Fibroblast of gingiva (primary cell): Measurements from ENCODE around the gene NAP1L4.

Source experiments
- DNase-seq: peaks from one replicate; pipeline ENCODE4 v3.0.0-alpha.2; 2011; ENCODE audit warnings: low read depth

Gene NAP1L4

GRCh38 chr11:2992997-2993325 is 832 bp upstream of the NAP1L4 start:
- no peak for DNase-seq

GRCh38 chr11:2991452-2992233 is 486 bp downstream of the NAP1L4 start:
- DNase-seq = peak; percentile 25

GRCh38 chr11:2990617-2991451 is 1.3 kb downstream of the NAP1L4 start:
- no peak for DNase-seq

DNA sequence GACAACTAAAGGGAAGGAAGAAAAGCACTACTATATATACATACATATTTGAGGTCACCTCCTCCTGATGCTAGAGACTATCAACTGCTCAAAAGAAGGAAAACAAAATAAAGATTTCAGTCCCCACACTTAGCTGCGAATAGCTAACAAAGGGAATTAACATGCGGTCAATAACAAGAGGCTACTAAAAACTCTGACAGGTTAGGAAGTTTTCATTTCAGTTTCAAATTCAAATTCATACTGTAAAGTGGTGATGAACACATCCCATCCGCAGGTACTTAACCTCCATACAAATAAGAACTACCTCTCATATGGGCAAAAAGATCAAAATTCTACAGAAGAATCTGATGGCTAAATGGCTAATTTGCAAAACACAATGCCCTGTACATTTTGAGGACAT is 2.6 kb downstream of the NAP1L4 start:
- no peak for DNase-seq

DNA sequence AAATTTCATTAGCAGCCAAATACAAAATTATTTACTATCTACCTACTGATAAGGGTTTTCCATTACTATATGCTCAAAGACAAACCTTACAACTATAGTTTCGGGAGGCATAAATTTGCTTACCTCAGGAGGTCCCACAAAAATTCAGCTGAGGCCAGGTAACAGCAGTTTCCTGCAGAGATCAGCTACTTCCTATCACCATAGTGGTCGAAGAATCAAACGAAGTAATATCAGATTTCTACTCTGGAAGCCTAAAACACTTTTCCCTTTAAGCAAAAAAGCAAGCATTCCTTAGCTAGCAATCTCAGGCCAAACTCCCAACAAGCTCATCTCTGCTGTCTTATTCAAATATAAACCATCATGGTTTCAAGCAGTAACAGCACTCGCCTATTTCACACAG is 3.1 kb downstream of the NAP1L4 start:
- DNase-seq = no peak

DNA sequence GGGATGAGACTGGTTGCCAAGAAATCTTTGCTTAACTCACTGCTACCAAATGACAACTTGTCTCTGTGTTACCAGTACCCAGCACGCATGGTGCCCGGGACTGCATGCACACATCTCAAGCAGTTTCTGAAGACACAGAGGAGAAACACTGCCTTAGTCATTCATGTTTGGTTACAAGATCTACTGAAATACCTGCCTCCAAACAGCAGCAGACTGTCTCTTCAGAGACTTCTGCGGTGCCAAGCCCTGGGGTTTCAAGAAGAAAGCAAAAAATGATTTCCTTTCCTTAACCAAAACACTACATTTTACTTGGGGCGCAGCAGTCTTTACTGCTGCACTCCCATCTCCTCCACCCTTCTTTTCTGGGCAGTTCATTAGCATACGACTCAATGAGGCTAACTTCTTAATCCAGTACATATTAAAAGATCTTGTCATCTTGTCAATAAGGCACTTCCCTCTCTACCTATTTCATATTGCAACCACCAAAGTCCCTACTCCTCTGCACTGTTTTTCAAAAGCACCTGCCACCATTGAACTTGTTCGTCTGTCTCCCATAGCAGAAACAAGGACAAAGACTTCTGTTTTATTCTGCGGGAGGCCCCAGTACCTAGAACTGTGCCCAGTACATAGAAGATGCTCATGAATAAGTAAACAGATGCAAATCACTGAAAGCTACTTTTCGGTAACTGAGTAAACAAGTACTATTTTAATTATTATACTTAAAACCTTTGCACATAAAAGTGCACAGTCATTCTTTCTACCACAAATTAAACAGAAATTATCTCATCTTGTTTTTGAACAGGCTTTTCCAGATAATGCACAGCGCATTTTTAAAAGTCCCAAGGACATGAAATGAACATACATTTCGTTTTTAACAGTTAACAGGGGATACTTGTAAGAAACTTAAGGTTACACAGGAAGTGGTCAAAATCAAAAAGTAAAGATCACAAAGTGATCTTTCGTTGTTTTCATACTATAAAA is 4.0 kb downstream of the NAP1L4 start:
- no peak for DNase-seq

DNA sequence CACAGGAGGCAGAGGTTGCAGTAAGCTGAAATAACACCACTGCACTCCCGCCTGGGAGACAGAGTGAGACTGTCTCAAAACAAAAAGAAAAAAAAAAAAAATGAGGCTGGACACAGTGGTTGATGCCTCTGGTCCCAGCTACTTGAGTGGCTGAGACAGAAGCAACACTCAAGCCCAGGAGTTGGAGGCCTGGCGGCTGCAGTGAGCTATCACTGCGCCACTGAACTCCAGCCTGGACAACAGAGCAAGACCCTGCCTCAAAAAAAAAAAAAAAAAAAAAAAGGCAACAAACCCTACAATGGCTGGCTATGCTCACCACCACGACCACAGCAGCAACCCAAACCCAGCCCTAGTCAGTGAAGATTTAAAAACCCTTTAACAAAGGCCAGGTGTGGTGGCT is 8.2 kb downstream of the NAP1L4 start:
- no peak for DNase-seq

GRCh38 chr11:2982214-2982613 is 9.9 kb downstream of the NAP1L4 start:
- peak; percentile 16 for DNase-seq

DNA sequence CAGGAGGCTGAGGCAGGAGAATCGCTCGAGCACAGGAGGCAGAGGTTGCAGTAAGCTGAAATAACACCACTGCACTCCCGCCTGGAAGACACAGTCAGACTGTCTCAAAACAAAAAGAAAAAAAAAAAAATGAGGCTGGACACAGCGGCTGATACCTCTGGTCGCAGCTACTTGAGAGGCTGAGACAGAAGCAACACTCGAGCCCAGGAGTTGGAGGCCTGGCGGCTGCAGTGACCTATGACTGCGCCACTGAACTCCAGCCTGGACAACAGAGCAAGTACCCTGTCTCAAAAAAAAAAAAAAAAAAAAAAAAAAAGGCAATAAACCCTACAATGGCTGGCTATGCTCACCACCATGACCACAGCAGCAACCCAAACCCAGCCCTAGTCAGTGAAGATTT is 11.0 kb downstream of the NAP1L4 start:
- no peak for DNase-seq

GRCh38 chr11:2980168-2980840 is 11.8 kb downstream of the NAP1L4 start:
- no peak for DNase-seq

GRCh38 chr11:2977113-2977512 is 15.0 kb downstream of the NAP1L4 start:
- DNase-seq = no peak

- no peak for DNase-seq
These were observed 15.7 kb downstream of the NAP1L4 start for GRCh38 chr11:2976294-2977063.

DNA sequence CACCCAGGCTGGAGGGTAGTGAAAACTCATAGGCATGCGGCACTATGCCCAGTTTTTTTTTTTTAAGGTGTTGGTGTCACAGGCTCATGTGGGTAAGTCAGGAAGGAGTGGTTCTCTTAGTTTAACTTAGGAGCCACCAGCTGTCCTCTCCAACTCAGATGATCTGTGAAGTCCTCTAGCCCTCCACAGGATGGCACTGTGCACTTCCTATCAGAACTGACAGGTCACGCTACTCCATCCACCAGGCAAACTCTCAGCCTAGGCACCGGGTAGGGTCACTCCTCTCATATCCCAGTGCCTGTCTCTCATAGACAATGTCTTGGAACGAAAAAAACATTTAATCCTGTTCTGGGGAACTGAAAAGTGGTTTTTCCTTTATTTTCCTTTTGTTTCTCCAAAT is 16.5 kb downstream of the NAP1L4 start:
- DNase-seq = peak; percentile 32

- no peak for DNase-seq
These were observed 17.9 kb downstream of the NAP1L4 start for GRCh38 chr11:2974272-2974671.

DNA sequence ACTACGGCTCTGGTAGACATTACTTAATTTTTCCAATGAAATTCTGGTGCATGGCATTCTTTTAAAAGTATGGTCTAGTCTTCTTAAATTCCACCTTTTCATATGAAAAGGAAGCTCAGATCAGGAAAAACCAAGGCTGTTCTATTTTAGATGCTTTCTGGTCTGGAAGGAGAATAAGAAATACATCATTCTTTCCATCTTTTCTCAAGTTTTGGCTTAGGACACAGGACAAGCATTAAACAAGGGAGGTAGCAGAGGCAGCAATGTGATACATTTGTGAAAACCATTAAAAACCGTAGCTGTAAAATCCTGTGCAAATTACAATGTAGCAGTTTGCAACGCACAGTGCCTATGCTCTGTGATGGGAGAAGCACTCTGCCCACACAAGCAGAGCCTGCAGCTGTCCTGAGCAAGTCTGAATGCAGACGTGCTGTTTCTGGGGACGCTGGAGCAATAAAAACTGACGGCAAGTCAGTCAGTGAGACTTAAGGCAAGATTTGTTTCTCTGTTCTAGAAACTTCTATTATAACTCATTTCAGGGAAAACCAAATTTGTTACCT is 23.7 kb downstream of the NAP1L4 start:
- DNase-seq = no peak

DNA sequence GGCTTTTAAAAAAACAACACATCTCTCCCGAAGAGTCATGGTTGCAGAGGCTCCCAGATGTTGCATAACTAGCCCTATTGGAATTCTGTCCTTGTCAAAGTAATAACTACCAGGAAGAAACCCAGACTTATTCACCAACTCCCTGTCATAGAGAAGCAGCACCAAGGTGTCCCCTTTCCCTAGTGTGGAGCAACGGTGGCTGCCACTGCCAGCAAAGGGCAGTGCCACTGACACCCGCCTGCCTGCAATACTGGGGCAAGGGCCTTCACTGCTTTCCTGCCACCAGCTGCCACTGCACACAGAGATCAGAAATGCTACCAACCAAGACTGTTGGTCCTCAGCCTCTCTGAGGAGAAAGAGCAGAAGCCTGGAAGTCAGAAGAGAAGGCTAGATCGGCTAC is 27.3 kb downstream of the NAP1L4 start:
- no peak for DNase-seq

- DNase-seq = no peak
These were observed 28.4 kb downstream of the NAP1L4 start for GRCh38 chr11:2963761-2964160.

GRCh38 chr11:2963112-2963754 is 28.9 kb downstream of the NAP1L4 start:
- no peak for DNase-seq

GRCh38 chr11:2961080-2961479 is 31.0 kb downstream of the NAP1L4 start:
- DNase-seq = no peak

GRCh38 chr11:2960139-2960538 is 32.0 kb downstream of the NAP1L4 start:
- no peak for DNase-seq
